ENCODE data around the gene HSPB8. TPM values are rescaled to one million over a fixed set of nuclear protein-coding genes. Genes with fewer than 3 reads are reported as not detected.

The HSPB8 gene
- total RNA-seq, 1 donor from 2014 or later = not detected

- H3K27ac Mint-ChIP-seq = no peak overlapping the region
- no peak overlapping the region for H3K4me3 Mint-ChIP-seq
- H3K9me3 Mint-ChIP-seq = no peaks in the 10 kb centered on the region
- H3K36me3 Mint-ChIP-seq (ENCODE audit: low read depth) = no peaks in the 10 kb centered on the region
- ATAC-seq (ENCODE audit: low read depth) = no peak
- ChIA-PET CTCF (no interaction called here), POLR2A (no interaction called here)
- no peaks in the 10 kb centered on the region for H3K4me1 Mint-ChIP-seq
- no peak for TF ChIP-seq CTCF (IDR thresholded peaks at IDR 0.05)
- H3K27me3 Mint-ChIP-seq = peaks cover 3% of the 10 kb centered on the region
- intact Hi-C loops (cut with micrococcal nuclease) = no loop called here
- no peak for DNase-seq
These were observed 4.2 kb downstream of the HSPB8 start for GRCh38 chr12:119182701-119183493.

- no peaks in the 10 kb centered on the region for H3K36me3 Mint-ChIP-seq (ENCODE audit: low read depth)
- intact Hi-C loops (cut with micrococcal nuclease) = no loop called here
- DNase-seq = no peak
- ATAC-seq (ENCODE audit: low read depth) = no peak
- no peak overlapping the region for H3K27ac Mint-ChIP-seq
- no peaks in the 10 kb centered on the region for H3K9me3 Mint-ChIP-seq
- no peaks in the 10 kb centered on the region for H3K4me1 Mint-ChIP-seq
- no peak overlapping the region for H3K4me3 Mint-ChIP-seq
- CTCF ChIA-PET = no interaction called here
- POLR2A ChIA-PET = no interaction called here
- no peak for TF ChIP-seq CTCF (IDR thresholded peaks at IDR 0.05)
- H3K27me3 Mint-ChIP-seq = no peaks in the 10 kb centered on the region
These were observed 5.4 kb downstream of the HSPB8 start for GRCh38 chr12:119183942-119184695.

- Mint-ChIP-seq H3K36me3 (ENCODE audit: low read depth) (no peaks in the 10 kb centered on the region), H3K9me3 (no peaks in the 10 kb centered on the region), H3K27ac (no peak overlapping the region), H3K27me3 (no peaks in the 10 kb centered on the region), H3K4me1 (no peaks in the 10 kb centered on the region), H3K4me3 (no peak overlapping the region)
- DNase-seq (no peak), ATAC-seq (ENCODE audit: low read depth) (no peak)
- ChIA-PET POLR2A (no interaction called here), CTCF (no interaction called here)
- TF ChIP-seq CTCF (IDR thresholded peaks at IDR 0.05) = no peak
- intact Hi-C loops (cut with micrococcal nuclease) = no loop called here
These were observed 16.5 kb downstream of the HSPB8 start for GRCh38 chr12:119195256-119195655.

- no peak overlapping the region for H3K4me3 Mint-ChIP-seq
- no peaks in the 10 kb centered on the region for H3K9me3 Mint-ChIP-seq
- POLR2A ChIA-PET = no interaction called here
- no peaks in the 10 kb centered on the region for H3K36me3 Mint-ChIP-seq (ENCODE audit: low read depth)
- CTCF ChIA-PET = no interaction called here
- no peaks in the 10 kb centered on the region for H3K27me3 Mint-ChIP-seq
- ATAC-seq (ENCODE audit: low read depth) = no peak
- TF ChIP-seq CTCF (IDR thresholded peaks at IDR 0.05) = no peak
- no peak overlapping the region for H3K27ac Mint-ChIP-seq
- H3K4me1 Mint-ChIP-seq = no peaks in the 10 kb centered on the region
- intact Hi-C loops (cut with micrococcal nuclease) = no loop called here
- no peak for DNase-seq
These were observed 19.7 kb downstream of the HSPB8 start for GRCh38 chr12:119198440-119198839.

GRCh38 chr12:119200601-119201000 is 21.9 kb downstream of the HSPB8 start:
- no peak for DNase-seq
- ChIA-PET CTCF (no interaction called here), POLR2A (no interaction called here)
- Mint-ChIP-seq H3K4me1 (no peaks in the 10 kb centered on the region), H3K4me3 (no peak overlapping the region), H3K27me3 (no peaks in the 10 kb centered on the region), H3K36me3 (ENCODE audit: low read depth) (no peaks in the 10 kb centered on the region), H3K9me3 (no peaks in the 10 kb centered on the region), H3K27ac (no peak overlapping the region)
- no peak for TF ChIP-seq CTCF (IDR thresholded peaks at IDR 0.05)
- no peak for ATAC-seq (ENCODE audit: low read depth)
- intact Hi-C loops (cut with micrococcal nuclease) = no loop called here

Data from activated B cell treated with CpG ODN at 0.5 μM for 24 hours (primary cell).